GM12878 (cell line): ENCODE data around the gene CCDC141.

Experiments used
- BCL11A ChIP-seq: IDR thresholded peaks from 2 replicates; pipeline ENCODE4 v1.6.1; 2011; ENCODE audit warnings: low read depth, low read length
- EZH2 ChIP-seq: IDR thresholded peaks from 2 replicates; pipeline ENCODE4 v1.6.1; 2012; ENCODE audit warnings: low read depth, mild to moderate bottlenecking, control low read depth, inconsistent platforms, low read length, borderline replicate concordance; ENCODE audit not compliant: control insufficient read depth
- FOS ChIP-seq: IDR thresholded peaks from 3 replicates; pipeline ENCODE4 v1.6.1; 2011; ENCODE audit warnings: borderline replicate concordance; ENCODE audit not compliant: insufficient read length; ENCODE audit errors: extremely low read depth
- NFYA ChIP-seq: IDR thresholded peaks from 2 replicates; pipeline ENCODE4 v1.6.1; 2011; ENCODE audit warnings: low read depth, mild to moderate bottlenecking, low read length, improper control_type of control experiment, borderline replicate concordance
- POLR2A ChIP-seq: IDR thresholded peaks from 2 replicates; pipeline ENCODE4 v1.6.1; 2011; ENCODE audit warnings: low read depth, mild to moderate bottlenecking, low read length
- RCOR1 ChIP-seq: conservative IDR thresholded peaks from 2 replicates; pipeline ENCODE4 v1.6.1; 2012; ENCODE audit warnings: low read depth, low read length, improper control_type of control experiment
- SMAD1 ChIP-seq: fragments of 450-650 bp; IDR thresholded peaks from 2 replicates; pipeline ENCODE4 v1.6.1; 2018; ENCODE audit warnings: mild to moderate bottlenecking, low read depth; ENCODE audit not compliant: partially characterized antibody
- SMC3 ChIP-seq: IDR thresholded peaks from 2 replicates; pipeline ENCODE4 v1.6.1; 2011; ENCODE audit warnings: low read length, improper control_type of control experiment, borderline replicate concordance
- SREBF2 ChIP-seq: IDR thresholded peaks from 2 replicates; pipeline ENCODE4 v1.6.1; 2012; ENCODE audit warnings: mild to moderate bottlenecking, low read length
- TCF12 ChIP-seq: IDR thresholded peaks from 2 replicates; pipeline ENCODE4 v1.6.1; 2011; ENCODE audit warnings: low read depth, mild to moderate bottlenecking, low read length
- TF ChIP-seq, protein P1 (sequence below), 3 experiments: IDR thresholded peaks in 2 of 3; conservative IDR thresholded peaks in 1 of 3; 2 replicates each; pipeline ENCODE4 v1.5.1; 2011; ENCODE audit warnings: low read depth in 3 of 3, low read length in 3 of 3, mild to moderate bottlenecking in 3 of 3, control low read depth in 2 of 3, moderate library complexity in 2 of 3, inconsistent platforms in 1 of 3, mixed read lengths in 1 of 3; ENCODE audit not compliant: control insufficient read depth in 2 of 3, insufficient read depth in 1 of 3; ENCODE audit errors: extremely low read depth in 1 of 3
- TF ChIP-seq, protein P2 (sequence below): fragments of 450-650 bp; conservative IDR thresholded peaks from 2 replicates; pipeline ENCODE4 v1.6.1; 2017; ENCODE audit warnings: mild to moderate bottlenecking, moderate library complexity

DNA sequence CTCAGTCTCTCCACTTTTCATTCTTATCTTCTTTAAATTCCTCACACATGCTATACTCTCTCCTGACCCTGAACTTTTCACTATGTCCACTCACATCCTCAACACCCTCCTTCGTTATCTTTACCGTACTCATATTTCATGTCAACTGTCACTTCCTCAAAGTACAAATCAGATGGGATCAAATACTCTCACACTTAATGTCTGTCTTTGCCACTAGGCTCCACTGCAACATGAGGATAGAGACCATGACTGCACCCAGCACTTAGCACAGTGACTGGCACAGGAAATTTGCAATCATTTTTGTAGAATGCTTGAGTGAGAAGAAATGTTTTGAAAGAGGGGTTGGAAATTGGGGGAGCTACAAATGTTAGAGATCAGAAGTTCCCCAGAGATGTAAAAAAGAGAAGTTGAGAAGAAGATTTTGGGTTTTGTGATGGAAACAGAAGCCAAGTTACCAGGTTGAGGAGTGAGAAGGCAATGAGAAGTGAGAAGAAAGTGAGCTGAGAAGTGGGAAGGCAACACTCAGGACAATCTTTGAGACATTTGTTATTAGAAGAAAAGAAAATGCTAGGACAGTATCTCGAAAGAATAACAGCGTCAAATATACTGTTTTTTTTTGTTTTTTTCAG, 87.0 kb downstream of the CCDC141 start:
- TF ChIP-seq, protein P1, sequence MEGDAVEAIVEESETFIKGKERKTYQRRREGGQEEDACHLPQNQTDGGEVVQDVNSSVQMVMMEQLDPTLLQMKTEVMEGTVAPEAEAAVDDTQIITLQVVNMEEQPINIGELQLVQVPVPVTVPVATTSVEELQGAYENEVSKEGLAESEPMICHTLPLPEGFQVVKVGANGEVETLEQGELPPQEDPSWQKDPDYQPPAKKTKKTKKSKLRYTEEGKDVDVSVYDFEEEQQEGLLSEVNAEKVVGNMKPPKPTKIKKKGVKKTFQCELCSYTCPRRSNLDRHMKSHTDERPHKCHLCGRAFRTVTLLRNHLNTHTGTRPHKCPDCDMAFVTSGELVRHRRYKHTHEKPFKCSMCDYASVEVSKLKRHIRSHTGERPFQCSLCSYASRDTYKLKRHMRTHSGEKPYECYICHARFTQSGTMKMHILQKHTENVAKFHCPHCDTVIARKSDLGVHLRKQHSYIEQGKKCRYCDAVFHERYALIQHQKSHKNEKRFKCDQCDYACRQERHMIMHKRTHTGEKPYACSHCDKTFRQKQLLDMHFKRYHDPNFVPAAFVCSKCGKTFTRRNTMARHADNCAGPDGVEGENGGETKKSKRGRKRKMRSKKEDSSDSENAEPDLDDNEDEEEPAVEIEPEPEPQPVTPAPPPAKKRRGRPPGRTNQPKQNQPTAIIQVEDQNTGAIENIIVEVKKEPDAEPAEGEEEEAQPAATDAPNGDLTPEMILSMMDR (IDR thresholded peaks at IDR 0.05 in 2 of 3, conservative IDR thresholded peaks at IDR 0.05 in 1 of 3; ENCODE audit: control insufficient read depth in 2 of 3, extremely low read depth in 1 of 3, insufficient read depth in 1 of 3, low read depth in 3 of 3, low read length in 3 of 3): no peak
- TF ChIP-seq POLR2A (no peak), FOS (no peak), BCL11A (no peak), RCOR1 (no peak), EZH2 (no peak), SMAD1 (no peak), NFYA (no peak), TCF12 (no peak), SMC3 (no peak), SREBF2 (no peak)
- TF ChIP-seq, protein P2, sequence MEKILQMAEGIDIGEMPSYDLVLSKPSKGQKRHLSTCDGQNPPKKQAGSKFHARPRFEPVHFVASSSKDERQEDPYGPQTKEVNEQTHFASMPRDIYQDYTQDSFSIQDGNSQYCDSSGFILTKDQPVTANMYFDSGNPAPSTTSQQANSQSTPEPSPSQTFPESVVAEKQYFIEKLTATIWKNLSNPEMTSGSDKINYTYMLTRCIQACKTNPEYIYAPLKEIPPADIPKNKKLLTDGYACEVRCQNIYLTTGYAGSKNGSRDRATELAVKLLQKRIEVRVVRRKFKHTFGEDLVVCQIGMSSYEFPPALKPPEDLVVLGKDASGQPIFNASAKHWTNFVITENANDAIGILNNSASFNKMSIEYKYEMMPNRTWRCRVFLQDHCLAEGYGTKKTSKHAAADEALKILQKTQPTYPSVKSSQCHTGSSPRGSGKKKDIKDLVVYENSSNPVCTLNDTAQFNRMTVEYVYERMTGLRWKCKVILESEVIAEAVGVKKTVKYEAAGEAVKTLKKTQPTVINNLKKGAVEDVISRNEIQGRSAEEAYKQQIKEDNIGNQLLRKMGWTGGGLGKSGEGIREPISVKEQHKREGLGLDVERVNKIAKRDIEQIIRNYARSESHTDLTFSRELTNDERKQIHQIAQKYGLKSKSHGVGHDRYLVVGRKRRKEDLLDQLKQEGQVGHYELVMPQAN: no peak
